HG03280 (cell line): ENCODE measurements around the gene OR4A15.

Experiments used
- ATAC-seq: cut with Tn5 transposase; IDR thresholded peaks from one replicate; pipeline ENCODE4 v1.9.1; 2021; ENCODE audit warnings: mild to moderate bottlenecking, moderate library complexity; ENCODE audit not compliant: unreplicated experiment

OR4A15 gene

DNA sequence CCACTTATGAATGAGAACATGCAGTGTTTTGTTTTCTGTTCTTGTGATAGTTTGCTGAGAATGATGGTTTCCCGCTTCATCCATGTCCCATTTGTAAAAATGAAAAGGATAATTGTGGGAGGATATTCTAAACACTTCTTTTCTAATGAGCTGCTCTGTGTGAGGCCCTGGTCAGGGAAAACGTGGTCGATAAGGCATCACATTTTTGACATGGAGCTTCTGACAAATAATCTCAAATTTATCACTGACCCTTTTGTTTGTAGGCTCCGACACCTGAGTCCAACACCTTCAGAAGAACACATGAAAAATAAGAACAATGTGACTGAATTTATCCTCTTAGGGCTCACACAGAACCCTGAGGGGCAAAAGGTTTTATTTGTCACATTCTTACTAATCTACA is at the start of gene OR4A15:
TSS of gene OR4A15 (plus strand) at position 301 of the 400 bp plus-strand sequence. CDS start at position 301, 0 bp downstream.
- ATAC-seq: no peak

DNA sequence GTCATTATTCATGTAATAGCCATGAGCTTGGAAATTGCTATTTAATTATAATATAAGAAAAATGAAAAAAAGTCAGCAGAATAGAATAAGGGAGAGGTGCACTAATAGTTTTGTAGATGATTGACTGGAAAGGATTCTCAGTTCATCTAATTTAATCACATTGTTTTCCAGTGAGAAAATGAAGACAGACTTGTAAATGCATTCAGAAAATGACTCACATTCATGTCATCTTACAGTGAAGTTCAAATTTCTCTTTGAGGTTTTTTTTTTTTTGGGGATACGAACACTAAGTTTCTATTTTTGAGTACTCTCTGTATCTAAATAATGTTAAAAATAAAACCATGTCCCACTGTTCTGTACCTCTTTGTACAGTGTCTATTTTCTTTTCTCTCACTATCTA is 43.3 kb upstream of the OR4A15 start:
- no peak for ATAC-seq

DNA sequence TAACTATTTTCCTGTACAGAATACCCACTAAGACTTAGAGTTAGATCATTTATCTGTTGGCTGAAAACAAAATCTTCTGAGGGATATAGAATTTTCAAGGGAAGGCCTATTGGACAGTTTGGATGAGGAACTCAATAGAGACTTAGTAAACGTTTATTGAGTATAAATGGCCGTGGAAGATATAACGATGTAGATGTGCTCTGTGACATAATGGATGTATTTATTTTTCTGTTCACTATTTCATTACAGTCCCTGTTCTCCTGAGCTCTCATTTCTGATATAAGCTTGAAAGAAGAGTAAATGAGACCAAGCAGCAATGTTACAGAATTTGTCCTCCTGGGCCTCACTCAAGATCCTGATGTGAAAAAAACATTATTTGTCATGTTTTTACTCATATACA is 24.9 kb upstream of the OR4A15 start, which contains the start of gene OR4A16:
TSS of gene OR4A16 (plus strand) at position 301 of the 400 bp plus-strand sequence. CDS start at position 301, 0 bp downstream.
- ATAC-seq: no peak

DNA sequence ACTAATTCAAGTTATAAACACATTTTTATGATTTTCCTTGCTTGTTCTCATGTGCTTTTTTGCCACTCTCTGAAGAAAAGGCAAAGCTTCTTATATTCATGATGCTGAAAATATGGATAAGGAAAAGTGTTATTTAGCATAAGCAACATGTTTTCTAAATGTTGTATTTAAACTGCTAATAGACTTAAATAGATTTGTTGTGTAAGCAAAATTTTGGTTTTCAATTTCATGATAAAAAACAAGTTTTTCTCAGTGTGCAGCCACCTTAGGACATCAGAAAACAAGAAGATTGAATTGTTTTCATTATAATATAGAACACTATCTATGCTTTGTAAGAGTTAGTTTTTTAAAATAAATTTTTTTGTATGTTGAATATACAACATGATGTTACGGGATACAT is 22.5 kb upstream of the OR4A15 start:
- no peak for ATAC-seq

DNA sequence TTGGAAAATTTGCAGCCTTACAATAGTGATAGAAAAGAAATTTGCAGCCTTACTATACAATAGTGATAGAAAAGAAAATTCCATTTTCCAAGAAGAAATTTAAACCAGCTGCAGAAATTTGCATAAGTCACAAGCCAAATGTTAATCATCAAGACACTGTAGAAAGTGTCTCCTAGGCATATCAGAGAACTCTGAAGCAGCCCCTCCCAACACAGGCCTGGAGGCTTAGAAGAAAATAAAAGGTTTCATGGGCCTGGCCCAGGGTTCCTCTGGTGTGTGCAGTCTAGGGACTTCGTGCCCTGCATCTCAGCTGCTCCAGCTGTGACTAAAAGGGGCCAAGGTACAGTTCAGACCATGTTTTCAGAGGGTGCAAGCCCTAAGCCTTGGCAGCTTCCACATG is 18.7 kb upstream of the OR4A15 start:
- ATAC-seq: no peak

DNA sequence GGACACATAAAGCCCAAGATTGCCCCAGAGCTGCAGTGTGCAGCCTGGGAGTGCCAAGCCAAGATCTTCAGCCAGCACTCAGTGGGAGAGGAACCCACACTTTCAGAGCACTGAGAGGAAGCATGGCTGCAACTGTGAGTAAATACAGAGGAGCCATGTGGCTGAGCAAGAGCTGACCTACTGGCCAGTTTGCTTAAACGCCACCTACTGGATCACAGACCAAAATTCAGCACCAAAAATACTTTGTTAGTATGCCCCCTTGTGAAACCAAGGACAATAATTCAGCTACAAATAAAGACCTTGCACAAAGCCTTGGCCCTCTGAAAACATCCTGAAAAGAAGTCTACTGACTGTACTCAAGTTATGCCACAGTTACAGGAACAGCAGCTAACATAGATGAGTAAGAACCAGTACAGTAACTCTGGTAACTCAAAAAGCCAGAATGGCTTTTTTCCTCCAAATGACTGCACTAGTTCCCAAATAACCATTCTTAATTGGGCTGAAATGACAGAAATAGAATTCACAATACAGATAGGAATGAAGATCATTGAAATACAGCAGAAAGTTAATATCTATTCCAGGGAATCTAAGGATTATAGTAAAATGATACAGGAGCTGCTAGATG is 10.1 kb upstream of the OR4A15 start:
- no peak for ATAC-seq

DNA sequence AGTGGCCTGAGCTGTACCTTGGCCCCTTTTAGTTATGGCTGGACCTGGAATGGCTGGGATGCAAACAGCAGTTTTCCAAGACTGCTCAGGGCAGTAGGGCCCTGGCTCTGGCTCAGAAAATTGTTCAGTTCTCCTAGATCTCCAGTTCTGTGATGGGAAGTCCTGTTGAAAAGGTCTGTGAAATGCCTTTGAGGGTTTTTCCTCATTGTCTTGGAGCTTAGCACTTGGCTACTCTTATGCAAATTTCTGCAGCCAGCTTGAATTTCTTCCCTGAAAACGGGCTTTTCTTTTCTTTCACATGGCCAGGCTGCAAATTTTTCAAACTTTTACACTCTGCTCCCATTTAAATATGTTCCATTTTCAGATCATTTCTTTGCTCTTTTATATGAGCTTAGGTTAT is 33.2 kb downstream of the OR4A15 start:
- no peak for ATAC-seq
